HG03354 (cell line): ENCODE results near the gene TMEM87A.
"Not testable (repeated sequence)": the region's sequence is repeated elsewhere in the genome, so short reads cannot be mapped to it uniquely, and the experiment has no call there.

ENCODE experiments used
- ATAC-seq: cut with Tn5 transposase; IDR thresholded peaks from one replicate; pipeline ENCODE4 v1.9.1; 2021; ENCODE audit warnings: mild to moderate bottlenecking; ENCODE audit not compliant: unreplicated experiment, poor library complexity, severe bottlenecking

TMEM87A gene, protein sequence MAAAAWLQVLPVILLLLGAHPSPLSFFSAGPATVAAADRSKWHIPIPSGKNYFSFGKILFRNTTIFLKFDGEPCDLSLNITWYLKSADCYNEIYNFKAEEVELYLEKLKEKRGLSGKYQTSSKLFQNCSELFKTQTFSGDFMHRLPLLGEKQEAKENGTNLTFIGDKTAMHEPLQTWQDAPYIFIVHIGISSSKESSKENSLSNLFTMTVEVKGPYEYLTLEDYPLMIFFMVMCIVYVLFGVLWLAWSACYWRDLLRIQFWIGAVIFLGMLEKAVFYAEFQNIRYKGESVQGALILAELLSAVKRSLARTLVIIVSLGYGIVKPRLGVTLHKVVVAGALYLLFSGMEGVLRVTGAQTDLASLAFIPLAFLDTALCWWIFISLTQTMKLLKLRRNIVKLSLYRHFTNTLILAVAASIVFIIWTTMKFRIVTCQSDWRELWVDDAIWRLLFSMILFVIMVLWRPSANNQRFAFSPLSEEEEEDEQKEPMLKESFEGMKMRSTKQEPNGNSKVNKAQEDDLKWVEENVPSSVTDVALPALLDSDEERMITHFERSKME

DNA sequence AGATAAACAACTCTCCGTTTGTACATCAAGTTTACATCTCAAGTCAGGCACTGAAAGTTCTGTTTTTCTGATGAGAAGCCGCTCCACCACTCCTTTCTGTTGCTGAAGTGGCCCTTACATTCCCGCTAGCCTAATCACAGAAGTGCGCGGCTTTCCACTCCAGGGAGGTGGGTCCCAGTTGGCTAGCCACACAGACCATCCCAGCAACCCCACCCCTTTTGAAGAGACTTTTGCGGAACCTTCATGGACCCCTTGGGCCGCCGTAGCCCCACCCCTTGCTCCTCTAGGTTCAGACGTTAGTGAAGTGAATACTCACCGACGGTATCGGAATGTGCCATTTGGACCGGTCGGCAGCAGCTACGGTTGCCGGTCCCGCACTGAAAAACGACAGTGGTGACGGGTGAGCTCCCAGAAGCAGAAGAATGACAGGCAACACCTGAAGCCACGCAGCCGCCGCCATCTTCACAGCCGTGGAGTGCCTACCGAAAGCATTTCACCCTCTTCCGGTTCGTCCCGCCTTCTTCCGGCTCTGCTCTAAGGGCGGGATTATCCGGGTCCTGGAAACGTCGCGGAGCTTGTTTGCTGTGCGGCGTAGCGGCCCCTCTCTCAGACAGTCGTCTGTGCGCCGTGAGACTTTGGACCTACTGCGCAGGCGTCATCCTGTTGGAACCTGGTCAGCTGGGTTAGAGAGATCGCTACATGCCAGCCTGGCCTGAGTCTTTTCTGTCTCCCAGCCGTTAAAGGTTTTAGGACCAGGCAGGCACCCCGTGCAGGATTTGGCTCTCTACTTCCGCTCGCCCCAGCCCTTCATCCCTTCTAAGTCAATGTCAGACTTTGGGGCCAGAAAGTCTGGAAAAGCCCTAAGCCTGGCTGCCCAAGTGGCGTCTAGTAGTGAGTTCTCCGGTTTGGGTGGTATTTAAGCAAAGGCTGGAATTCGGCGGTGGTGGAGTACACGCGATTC is at the start of gene TMEM87A, which contains the start of gene GANC:
TMEM87A (minus strand) TSS at position 495 of the 961 bp plus-strand sequence; CDS start at position 460, 35 bp downstream.
GANC (plus strand) TSS at position 263 of the 961 bp plus-strand sequence. CDS start 1,281 bp downstream, outside the sequence.
- peak; percentile 90 for ATAC-seq

DNA sequence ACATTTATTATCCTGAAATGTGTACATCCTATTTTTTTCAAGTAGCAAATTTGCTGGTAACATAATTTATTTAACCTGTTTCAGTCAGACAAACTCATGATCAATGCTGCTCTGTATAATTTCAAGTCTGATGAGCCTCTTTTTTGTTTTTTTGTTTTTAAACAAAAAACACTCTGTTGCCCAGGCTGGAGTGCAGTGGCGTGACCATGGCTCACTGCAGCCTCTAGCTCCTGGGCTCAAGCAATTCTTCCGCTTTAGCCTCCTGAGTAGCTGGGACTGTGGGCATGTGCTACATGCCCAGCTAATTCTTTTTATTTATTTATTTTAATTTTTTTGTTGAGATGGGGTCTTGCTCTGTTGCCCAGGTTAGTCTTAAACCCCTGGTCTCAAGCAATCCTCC is 46.0 kb upstream of the TMEM87A start:
- ATAC-seq = no peak

DNA sequence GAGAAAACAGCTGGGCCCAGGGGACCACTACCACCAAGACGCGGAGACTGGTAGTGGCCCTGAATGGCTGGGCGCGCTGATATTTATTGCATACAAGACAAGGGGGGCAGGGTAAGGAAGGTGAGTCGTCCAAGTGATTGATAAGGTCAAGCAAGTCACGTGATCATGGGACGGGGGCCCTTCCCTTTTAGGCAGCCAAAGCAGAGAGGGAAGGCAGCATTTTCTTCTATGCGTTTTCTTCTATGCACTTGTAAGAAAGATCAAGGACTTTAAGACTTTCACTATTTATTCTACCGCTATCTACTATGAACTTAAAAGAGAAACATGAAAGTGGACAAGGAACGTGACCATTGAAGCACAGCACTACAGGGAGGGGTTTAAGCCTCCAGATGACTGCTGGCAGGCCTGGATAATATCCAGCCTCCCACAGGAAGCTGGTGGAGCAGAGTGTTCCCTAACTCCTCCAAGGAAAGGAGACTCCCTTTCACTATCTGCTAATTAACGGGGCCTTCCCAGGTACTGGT is 43.1 kb upstream of the TMEM87A start:
- not testable (repeated sequence) for ATAC-seq

DNA sequence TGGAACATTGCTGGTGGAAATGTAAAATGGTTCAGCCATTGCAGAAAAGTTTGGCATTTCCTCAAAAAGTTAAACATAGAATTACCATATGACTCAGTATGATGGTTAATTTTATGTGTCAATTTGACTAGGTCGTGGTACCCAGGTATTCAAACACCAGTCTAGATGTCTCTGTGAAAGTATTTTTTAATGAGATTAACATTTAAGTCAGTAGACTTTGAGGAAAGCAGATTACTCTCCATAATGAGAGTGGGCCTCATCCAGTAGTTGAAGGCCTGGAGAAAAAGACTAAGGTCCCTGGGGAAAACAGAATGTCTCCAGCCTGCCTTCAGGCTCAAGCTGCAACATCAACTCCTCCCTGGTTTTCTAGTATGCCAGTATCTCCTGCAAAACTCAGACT is 42.3 kb upstream of the TMEM87A start:
- no peak for ATAC-seq

DNA sequence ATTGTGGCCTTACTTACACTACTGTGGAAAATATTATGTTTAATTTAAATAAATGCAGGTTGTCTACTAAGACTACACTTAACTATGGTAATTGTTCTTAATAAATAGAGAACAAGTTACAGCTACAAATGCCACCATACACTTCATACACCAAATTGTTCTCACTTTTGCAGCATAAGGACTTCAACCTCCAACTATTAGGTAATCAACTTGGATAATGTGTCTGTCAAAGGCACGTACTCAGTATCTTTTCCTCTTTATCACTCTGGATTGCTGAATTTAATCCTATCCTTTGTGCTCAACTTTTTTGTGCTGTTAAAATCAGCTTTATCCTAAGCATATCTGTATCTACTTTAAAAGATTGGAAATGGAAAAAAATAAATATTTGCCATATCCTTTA is 41.6 kb upstream of the TMEM87A start:
- ATAC-seq = no peak

DNA sequence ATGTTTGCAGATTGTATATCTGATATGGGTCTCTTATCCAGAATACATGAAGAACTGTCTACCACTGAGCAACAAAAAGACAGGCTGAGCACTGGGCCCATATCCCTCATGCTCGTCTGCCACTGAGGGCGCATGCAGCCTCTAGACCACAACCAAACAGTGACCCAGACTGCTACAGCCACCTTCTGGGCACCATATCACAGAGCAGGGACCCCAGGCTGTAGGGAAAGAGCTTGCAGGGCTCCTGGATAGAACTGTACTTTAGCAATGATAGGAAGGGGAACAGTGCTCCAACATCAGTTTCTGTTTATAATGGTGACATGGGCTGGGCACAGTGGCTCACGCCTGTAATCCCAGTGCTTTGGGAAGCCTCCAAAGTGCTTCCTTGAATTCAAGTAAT is 40.2 kb upstream of the TMEM87A start:
- ATAC-seq = no peak

DNA sequence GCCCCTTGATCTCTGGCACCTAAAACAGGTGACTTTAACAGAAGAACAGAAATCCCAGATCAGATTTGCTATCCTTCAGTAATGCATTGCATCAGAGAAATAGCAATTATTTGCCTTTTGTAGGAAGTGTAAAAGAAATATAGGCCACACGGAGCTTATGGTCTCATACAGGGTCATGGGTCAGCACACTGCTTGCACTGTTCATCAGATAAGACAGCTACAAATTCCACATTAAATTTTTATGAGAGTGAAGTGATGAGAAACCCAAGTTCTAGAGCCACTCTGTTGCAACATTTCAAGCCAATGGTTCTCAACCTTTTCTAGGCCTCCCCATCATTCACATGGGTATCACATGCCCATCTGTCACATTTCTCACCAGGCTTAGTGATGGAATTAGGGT is 33.4 kb upstream of the TMEM87A start:
- ATAC-seq = no peak

DNA sequence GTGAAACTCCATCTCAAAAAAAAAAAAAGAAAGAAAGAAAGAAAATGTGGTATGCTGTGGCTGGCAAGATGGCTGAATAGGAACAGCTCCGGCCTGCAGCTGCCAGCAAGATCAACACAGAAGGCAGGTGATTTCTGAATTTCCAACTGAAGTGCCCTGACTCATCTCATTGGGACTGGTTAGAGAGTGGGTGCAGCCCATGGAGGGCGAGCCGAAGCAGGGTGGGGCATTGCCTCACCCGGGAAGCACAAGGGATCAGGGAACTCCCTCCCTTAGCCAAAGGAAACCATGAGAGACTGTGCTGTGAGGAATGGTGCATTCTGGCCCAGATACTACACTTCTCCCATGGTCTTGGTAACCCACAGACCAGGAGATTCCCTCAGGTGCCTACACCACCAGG is 27.8 kb upstream of the TMEM87A start:
- ATAC-seq = not testable (repeated sequence)

DNA sequence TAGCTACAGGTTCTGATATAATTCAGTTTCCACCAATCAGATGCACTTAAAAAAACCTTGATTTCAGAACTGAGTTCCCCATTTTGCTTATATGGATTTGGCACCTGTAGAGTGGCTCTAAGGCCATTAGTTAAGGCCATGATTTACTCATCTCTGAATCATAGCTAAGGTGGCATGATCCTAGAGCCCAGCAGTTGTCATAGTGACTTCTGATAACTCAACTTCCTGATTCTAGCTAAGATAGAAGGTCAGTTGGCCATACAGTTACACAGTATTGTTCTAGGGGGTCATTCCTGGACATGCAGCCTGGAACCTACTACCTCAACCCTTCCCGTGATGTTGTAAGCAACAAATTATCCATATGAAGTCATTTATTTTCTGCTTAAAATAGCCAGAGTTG is 15.9 kb upstream of the TMEM87A start:
- ATAC-seq = no peak

DNA sequence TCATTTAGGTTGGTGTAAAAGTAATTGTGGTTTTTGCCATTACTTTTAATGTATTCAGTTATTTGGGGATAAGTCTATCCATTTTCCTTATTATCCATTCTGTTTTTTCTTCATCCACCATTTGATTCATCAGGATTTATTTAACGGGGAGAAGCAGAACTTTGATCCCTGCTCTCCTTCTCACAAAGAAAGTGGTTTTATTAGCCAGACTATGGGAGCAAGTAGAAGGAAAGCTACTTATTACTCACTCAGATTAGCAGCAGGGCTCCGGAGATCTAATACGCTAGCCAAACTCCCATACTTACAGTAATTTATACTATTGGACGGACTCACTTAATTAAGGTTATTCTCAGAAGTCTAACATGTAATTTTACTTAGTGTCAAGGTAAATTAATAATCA is 14.7 kb upstream of the TMEM87A start:
- ATAC-seq = no peak

DNA sequence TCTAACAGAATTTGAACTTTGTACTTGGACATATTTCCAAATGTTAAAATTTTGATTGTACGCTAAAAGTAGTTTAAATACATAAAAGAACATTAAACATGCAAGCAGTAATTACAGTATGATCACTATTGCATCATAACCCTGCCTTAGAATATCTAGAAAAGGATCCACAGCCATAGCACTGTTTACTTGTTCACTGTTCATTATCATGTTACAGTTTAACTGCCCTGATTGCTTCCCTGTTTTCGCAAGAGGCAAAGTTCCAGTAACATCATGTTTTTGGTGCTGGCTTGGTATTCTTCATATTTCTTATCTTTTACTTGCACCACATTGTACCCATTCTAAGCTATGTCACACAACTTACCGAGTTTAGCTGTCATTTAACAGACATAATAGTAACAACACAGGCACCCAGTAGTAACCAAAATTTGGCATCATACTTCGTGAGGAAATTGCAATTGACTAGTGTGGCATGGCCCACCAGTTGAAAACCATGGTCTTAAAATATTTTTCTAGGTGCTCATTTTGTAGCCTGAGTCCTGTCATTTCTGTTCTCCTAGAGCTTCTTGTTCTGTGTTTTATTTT is 13.3 kb upstream of the TMEM87A start:
- no peak for ATAC-seq

DNA sequence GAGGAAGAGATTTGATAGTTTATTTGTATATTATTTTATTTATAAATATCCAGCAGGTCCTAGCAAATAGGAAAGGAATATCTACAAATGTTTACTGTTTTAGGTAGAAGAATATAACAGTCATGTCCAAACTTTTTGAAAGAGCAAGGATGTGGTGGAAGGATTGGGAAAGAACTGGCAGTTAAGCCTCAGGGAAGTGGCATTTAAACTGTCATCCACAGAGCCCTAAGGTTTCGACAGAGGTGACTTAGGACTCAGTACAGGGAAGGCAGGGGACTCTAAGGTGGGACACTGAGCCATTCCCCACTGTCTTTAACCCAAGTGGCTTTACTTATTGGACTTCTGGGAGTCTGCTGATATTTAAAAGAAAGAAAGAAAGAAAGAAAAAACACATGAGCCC is 11.8 kb upstream of the TMEM87A start:
- no peak for ATAC-seq

DNA sequence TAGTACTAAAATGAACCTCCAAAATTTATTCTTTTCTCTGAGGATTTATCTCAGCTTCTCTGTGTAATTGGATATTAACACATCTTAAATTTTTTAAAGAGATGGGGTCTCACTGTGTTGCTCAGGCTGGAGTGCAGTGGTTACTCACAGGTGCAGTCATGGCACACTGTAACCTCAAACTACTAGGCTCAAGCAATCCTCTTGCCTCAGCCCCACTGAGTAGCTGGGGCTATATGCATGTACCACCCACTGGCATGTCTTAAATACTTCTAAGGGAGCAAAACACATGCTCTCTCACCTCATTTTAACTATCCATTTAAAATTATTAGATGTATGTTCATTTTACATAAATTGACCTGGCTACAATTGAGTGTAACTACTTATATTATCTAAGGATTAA is 11.3 kb upstream of the TMEM87A start:
- no peak for ATAC-seq

DNA sequence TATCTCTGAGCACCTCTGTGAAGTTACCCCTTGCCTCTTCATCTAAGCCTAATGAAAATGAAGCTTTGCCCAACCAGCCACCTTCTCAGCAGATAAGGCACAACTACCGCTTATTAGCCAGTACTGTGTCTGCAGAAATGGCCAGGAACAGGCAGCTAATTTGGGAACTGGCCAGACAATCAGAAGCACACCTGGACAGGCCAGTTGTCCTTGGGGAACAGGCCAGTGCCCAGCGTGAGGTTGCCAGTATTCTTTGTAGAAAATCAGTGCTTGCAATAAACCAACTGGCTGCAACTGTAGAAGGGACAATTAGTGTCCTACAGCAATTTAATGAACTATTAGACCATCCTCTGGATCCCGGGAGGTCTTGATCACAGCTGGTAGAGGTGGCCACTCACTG is 10.4 kb upstream of the TMEM87A start:
- no peak for ATAC-seq

DNA sequence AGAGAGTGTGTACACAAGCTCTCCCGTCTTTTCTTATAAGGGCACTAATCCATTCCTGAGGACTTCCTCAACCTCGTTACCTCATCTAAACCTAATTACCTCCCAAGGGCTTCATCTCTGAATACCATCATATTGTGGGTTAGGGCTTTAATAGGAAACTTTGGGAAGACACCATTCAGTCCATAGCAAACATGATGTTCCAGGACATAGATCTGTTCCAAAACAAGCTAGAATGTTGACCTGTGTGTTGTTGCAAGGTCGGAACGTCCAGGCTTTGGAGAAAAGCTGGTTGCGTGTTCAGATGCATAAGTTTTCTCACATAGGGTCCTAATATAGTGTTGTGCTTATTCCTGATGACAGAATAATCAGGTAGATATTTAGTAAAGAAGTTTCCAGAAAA is 9.7 kb upstream of the TMEM87A start:
- no peak for ATAC-seq

DNA sequence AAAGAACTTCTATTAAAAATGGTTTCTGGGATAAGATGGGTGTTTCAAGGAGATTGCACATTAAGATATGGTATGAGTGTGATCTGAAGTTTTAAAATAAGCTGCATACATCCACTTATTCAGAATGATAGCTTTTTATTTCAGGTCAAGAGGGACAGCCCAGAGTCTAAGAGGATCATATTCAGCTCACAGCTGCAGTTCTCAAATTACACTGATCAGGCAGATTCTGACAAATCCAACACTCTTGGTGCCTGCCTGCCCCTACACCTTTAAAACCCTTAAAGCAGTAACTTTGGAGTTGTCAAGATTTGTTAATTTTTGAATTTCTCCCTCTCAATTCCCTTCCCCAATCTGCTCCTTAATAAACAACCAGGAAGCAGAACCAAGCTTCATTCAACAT is 9.1 kb upstream of the TMEM87A start:
- ATAC-seq = no peak

DNA sequence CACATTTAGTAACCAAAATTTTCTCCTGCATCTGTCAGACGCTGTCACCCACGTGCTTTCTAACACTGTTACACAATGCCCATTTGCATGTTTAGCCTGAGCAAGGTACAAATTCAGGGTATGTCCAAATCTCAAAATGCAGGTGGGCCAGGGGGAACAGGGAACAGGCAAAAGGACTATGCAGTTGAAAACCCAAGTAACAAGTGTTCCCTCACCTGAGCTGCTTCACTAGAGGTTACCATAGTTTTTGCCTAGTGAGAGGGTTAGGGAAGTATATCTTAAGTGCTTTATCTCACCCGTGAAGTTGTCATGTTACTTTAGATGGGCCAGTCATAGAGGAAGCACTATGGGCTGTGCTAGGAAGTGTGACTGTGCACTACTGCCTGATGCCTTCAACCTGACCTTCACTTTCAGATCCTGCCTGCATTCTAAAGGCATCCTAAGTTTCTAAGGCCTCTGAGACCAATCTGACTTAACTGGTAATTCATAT is 6.0 kb upstream of the TMEM87A start:
- ATAC-seq = no peak

DNA sequence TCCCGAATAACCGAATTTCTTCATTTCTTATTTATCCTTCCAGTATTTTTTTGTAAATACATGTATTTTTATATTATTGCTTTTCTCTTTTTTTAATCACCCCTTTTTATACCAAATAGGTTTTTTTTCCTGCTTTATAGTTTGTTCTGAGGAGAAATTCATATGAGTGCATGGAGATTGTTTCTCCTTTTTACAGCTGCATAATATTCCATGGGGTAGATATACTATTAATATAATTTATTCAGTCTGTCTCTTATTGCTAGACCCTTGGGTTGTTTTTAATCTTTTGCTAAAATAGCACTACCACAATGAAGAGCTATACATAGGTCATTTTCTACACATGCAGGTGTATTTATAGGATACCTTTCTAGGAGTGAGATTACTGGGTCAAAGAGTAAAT is 3.5 kb upstream of the TMEM87A start:
- ATAC-seq = no peak

DNA sequence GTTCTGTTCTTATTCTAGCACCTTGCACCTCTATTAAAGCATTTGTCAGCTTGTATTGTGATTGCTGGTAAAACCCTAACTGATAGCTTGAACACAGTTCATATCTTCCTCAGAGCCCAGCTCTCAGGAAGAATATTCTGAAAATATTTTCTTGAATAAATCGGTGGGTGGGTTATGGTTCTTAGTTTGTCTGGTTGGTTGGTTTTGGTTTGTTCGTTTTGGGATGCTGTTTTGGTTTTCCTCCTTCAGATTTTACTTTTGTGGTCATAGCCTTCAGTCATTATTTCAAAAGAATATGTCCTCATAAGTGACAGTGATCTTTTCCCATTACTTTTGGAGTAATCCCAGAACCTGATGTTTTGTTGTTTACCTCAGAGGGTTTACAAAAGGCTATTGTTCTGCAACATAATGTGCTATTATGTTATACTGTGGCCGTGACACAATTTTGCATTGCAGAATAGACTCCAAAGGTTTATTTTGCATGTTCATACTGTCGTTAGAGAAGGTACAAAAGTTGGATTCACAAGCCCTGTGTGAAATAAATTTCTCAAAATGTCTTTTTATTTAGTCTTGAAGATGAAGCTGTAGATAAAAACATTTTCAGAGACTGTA is 2.7 kb upstream of the TMEM87A start:
- no peak for ATAC-seq
